NCI-H1048 (cell line): ENCODE data around the gene NDUFV2.
"Not testable (repeated sequence)": the region's sequence is repeated elsewhere in the genome, so short reads cannot be mapped to it uniquely, and the experiment has no call there.

ENCODE experiments used
- DNase-seq: peaks from one replicate; lab custom pipeline; 2025; lab: John Stamatoyannopoulos, UW

The NDUFV2 gene

DNA sequence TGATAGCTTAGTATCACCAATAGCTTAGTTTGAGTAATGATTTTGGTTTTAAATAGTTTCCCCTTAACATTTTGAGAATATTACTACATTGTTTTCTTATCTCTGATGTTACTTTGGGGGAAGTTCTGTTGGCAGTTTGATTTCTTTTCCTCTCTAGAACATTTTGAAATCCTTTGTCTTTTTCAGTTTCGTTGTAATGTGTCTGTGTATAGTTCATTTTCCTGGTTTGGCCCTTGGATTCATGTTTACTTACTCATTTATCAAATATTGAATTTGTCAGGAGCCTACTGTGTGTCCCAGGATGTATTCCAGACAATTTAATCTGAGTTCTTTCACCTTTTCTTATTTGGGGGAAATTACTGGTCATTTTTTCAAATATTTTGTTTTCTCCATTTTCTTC is 50.8 kb downstream of the NDUFV2 start:
- no peak for DNase-seq

DNA sequence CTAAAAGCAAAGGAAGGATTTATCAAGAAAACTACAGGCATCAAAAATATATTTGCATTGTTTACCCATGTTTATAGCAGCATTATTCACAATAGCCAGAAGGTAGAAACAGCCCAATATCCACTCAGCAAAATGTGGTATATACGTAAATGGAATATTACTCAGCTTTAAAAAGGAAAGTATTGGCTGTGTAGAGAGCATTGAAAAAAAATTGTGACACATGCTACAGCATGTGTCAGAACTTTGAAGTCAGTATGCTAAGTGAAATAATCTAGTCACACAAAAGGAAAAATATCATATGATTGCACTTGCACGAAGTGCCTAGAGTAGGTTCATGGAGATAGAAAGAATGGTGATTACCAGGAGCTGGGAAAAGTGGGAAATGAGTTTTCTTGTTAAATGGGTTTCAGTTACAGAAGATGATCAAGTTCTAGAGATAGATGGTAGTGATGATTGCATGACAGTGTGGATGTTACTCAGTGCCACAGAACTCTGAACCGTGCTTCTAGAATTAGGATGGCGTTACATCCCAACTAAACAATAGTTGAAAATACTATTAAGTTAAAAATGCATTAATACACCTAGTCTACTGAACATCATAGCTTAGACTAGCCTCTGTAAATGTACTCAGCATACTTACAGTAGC is 54.2 kb downstream of the NDUFV2 start:
- DNase-seq = no peak

DNA sequence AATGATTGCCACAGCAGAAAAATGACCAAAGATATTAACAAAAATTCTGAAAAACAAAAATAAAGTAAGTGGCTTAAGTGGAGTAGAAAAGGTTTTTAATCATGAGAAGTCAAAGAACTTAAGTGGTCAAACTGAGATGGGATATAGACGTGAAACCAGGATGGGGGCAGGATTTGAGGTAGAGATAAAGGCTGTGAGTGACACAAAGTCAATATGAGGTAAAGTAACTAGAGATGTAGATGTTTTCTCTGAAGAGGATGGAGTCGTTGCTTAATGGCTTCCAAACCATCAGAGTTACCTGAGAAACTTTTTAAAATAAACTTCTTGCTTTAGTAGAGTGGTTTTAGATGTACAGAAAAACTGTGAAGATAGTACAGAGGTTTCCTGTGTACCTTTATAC is 55.3 kb downstream of the NDUFV2 start:
- no peak for DNase-seq

DNA sequence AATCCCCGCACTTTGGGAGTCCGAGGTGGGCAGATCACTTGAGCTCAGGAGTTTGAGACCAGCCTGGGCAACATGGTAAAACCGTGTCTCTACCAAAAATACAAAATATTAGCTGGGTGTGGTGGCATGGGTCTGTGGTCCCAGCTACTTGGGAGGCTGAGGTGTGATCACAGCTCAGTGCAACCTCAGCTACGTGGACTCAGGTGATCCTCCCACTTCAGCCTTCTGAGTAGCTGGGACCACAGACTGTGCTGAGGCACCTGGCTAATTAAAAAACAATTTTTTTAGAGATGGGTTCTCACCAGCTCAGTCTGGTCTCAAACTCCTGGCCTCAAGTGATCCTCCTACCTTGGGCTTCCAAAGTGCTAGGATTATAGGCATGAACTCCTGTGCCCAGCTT is 57.5 kb downstream of the NDUFV2 start:
- DNase-seq = no peak

DNA sequence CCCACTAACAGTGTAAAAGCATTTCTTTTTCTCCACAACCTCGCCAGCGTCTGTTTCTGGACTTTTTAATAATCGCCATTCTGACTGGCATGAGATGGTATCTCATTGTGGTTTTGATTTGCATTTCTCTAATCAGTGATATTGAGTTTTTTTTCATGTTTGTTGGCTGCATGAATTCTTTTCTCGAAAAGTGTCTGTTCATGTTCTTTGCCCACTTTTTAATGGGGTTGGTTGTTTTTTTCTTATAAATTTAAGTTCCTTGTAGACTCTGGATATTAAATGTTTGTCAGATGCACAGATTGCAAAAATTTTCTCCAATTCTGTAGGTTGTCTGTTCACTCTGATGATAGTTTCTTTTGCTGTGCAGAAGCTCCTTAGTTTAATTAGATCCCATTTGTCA is 60.2 kb downstream of the NDUFV2 start:
- DNase-seq = not testable (repeated sequence)

DNA sequence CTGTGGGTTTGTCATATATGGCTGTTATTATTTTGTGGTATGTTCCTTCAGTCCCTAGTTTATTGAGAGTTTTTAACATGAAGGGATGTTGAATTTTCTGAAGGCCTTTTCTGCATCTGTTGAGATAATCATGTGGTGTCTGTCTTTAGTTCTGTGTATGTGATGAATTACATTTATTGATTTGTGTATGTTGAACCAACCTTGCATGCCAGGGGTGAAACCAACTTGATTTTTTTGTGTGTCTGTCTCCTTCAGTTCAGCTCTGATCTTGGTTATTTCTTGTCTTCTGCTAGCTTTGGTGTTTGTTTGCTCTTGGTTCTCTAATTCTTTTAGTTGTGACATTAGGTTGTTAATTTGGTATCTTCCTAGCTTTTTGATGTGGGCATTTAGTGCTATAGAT is 61.6 kb downstream of the NDUFV2 start:
- DNase-seq = not testable (repeated sequence)

DNA sequence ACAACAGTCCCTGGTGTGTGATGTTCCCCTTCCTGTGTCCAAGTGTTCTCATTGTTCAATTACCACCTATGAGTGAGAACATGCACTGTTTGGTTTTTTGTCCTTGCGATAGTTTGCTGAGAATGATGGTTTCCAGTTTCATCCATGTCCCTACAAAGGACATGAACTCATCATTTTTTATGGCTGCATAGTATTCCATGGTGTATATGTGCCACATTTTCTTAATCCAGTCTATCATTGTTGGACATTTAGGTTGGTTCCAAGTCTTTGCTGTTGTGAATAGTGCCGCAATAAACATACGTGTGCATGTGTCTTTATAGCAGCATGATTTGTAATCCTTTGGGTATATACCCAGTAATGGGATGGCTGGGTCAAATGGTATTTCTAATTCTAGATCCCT is 63.4 kb downstream of the NDUFV2 start:
- not testable (repeated sequence) for DNase-seq

DNA sequence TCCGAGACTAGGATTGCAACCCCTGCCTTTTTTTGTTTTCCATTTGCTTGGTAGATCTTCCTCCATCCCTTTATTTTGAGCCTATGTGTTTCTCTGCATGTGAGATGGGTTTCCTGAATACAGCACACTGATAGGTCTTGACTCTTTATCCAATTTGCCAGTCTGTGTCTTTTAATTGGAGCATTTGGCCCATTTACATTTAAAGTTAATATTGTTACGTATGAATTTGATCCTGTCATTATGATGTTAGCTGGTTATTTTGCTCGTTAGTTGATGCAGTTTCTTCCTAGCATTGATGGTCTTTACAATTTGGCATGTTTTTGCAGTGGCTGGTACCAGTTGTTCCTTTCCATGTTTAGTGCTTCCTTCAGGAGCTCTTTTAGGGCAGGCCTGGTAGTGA is 67.0 kb downstream of the NDUFV2 start:
- DNase-seq = not testable (repeated sequence)

DNA sequence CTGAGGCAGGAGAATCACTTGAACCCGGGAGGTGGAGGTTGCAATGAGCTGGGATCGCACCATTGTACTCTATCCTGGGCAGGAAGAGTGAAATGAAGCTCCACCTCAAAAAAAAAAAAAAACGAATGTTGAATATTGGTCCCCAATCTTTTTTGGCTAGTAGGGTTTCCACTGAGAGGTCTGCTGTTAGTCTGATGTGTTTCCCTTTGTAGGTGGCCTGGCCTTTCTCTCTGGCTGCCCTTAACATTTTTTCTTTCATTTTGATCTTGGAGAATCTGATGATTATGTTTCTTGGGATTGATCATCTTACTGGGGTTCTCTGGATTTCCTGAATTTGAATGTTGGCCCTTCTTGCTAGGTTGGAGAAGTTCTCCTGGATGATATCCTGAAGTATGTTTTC is 69.4 kb downstream of the NDUFV2 start:
- not testable (repeated sequence) for DNase-seq

DNA sequence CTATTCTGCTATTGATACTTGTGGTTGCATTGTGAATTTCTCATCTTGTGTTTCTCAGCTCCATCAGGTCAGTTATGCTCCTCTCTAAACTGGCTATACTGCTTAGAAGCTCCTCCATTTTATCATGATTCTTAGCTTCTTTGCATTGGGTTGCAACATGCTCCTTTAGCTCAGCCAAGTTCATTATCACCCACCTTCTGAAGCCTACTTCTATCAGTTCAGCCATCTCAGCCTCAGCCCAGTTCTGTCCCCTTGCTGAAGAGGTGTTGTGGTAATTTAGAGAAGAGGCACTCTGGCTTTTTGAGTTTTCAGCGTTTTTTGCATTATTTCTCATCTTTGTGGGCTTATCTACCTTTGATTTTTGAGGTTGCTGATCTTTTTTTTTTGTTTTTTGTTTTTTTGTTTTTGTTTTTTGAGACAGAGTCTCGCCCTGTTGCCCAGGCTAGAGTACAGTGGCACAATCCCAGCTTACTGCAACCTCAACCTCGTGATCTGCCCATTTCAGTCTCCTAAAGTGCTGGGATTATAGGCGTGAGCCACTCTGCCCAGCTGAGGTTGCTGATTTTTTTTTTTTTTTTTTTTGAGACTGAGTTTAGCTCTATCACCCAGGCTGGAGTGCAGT is 70.1 kb downstream of the NDUFV2 start:
- DNase-seq = no peak

DNA sequence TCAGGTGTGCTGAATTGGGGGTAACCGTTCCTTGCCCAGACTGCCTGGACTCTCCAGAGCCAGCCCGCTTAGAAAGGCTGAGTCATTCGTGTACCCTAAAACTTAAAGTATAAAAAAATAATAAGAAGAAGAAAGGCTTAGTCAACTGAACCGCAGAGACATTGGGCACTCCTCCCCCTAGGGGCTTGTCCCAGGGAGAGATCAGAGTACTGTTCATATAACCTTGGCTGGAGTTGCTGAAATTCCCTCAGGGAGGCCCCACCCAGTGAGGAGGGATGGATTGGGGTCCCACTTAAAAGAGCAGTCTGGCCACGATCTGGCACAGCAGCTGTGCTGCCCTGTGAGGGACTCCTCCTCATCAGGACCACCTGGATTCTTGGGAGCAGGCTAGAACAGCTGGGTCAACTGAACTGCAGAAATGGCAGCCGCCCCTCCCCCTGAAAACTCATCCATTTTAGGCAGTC is 71.3 kb downstream of the NDUFV2 start:
- DNase-seq = no peak

DNA sequence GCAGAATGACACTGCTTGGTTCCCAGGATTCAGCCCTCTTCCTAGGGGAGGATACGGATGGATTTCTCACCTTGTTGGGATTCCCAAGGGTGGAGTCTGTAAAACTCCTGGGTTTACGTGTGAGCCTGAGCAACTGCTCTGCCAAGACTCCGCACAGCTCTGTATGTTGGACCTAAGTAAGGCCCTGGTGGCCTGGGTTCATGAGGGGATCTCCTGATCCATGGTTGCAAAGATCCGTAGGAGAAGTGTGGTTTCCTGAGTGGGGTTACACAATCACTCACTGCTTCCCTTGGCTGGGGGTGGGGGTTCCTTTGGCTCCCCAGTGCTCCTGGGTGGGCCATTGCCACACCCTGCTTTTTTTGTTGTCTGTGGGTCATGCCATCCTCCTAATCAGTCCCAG is 71.8 kb downstream of the NDUFV2 start:
- DNase-seq = no peak

DNA sequence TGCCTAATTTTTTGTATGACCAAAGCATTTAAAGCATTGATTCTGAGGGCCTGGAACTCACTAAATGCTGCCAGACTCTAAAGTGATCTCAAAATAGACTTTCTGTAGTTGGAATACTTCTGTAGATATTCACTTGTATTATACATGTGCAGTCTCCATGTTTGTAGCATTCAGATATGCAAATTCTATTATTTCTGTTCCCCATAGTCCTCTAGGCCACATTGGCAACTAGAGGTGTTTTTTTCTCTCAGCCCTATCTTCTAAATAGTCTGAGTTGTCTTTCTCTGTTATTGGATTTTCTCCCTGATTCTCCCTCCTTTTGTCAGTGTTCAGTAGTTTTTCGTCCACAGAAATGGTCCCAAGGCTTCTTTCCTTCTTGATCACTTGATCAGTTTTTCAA is 72.6 kb downstream of the NDUFV2 start:
- DNase-seq = no peak

DNA sequence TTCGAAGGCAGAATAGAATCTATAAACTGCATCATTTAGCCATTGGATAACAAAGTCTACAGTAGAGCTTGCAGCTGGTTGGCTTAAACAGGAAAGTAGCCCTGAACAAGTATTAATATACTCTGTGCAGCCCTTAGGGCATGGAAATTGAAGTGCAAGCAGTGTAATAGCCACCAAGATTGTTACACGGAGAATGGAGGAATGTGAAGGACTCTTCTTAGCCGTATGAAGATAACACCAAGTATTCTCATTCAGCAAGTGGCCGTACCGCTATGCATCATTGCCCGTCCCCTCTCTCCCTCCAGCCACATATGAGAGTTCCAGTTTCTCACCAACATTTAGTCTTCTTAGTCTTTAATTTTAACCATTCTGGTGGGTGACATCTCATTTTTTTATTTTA is 74.5 kb downstream of the NDUFV2 start:
- DNase-seq = no peak

DNA sequence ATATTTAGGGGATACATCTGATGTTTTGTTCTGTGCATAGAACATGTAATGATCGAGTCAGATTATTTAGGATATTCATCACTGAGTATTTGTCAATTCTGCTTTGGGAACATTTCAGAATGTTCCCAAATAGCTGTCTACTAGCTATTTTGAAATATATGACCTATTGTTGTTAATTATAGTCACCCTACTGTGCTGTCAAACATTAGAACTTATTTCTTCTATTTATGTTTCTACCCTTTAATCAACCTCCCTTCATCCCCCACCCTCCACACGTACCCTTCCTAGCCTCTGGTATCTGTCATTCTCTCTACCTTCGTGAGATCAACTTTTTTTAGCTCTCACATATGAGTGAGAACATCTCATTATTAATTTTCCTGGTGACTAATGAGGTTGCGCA is 75.0 kb downstream of the NDUFV2 start:
- no peak for DNase-seq

DNA sequence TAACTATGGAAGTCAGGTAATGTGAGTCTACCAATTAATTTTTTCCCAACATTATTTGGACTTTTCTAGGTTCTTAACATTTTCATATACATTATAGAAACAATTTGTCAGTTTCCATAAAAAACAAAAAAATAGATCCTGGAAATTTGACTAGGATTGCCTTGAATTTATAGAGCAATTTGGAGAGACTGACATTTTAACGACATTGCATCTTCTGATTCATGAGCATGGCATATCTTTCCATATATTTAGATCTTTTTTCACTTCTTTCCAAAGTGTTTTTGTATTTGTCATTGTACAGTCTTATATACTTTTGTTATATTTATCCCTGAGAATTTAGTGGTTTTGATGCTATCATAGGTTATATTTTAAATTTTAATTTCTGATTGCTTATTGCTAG is 76.1 kb downstream of the NDUFV2 start:
- no peak for DNase-seq

DNA sequence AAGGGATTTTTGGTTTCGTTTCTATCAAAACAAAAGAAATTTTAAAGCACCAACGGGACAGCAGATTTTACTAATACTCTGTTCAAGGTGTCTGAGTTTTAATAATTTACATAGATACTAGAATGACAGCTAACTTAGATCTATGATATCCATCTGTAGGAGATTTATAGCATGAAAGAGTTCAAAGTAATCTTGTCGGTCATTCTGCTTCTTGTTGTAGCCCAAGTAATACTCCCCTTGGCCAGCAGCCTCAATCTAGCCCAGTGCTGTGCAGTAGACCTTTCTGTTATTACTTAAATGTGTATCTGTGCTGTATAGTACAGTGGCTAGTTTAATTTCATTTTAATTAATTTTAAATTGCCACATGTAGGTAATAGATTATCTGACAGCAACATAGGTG is 78.8 kb downstream of the NDUFV2 start:
- DNase-seq = no peak

DNA sequence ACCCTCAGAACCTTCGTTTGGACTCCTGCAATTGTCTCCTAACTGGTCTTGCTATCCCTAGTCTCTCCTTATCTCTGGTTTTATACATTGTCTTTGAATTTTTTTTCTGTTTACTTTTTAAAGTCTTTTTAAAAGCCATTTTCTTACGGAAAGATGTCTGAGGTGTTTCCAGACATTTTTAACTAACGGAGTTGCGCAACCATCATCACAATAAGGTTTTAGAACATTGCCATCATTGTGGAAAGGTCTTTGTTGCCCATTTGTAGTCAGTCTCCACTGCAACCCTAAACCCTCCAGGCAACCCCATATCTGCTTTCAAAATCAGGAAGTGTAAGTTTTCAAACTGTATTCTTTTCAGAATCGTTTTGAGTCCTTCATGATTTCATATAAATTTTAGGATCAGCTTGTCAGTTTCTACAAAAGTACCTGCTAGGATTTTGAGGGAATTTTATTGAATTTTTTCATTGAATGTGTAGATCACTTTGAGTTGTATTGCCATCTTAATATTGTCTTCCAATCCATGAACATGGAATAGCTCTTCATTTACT is 80.4 kb downstream of the NDUFV2 start:
- DNase-seq = no peak
